PC-3 (cell line): Measurements from ENCODE around the gene PSMC3IP. TPM values are rescaled to one million over a fixed set of nuclear protein-coding genes. Genes with fewer than 3 reads are reported as not detected.

ENCODE experiments used
- ATAC-seq: fragments of 200-7000 bp; cut with Tn5 transposase; 2 replicates; pipeline ENCODE4 v1.9.1; 2020; ENCODE audit warnings: mild to moderate bottlenecking, moderate library complexity
- BruUV-seq: library from RNA; stranded (reverse); fragments of 400-500 nt; replicated peaks from 2 replicates; lab custom pipeline; 2021; lab: Mats Ljungman, UMichigan
- CTCF ChIA-PET: fragments of 300-600 bp; sonication (Branson Sonifier 250); formaldehyde crosslinking; loops from one replicate; lab custom pipeline; 2022; ENCODE audit warnings: antibody characterized with exemption; lab: Charles Lee
- POLR2A ChIA-PET: fragments of 300-600 bp; sonication (Branson Sonifier 250); formaldehyde crosslinking; loops from one replicate; lab custom pipeline; 2022; ENCODE audit warnings: antibody characterized with exemption; ENCODE audit not compliant: unreplicated experiment; lab: Charles Lee
- DNase-seq: peaks from one replicate; pipeline ENCODE4 v3.0.0-alpha.2; 2015
- H2AFZ ChIP-seq: fragments of 300-600 bp; sonication (generic); 2 replicates; pipeline ENCODE4 v1.6.0; 2016; ENCODE audit warnings: antibody characterized with exemption, low read length
- H3F3A ChIP-seq: fragments of 300-600 bp; sonication (generic); one replicate; pipeline ENCODE4 v1.6.0; 2017; ENCODE audit warnings: antibody characterized with exemption, low read length, control low read depth, mild to moderate bottlenecking; ENCODE audit not compliant: unreplicated experiment
- H3K27ac ChIP-seq: fragments of 300-600 bp; sonication (generic); 2 replicates; pipeline ENCODE4 v1.5.1; 2016; ENCODE audit warnings: mild to moderate bottlenecking, low read length
- H3K27me3 ChIP-seq: fragments of 300-600 bp; sonication (generic); 2 replicates; pipeline ENCODE4 v1.6.1; 2016; ENCODE audit warnings: low read length, mixed read lengths
- H3K36me3 ChIP-seq: fragments of 300-600 bp; sonication (generic); 2 replicates; pipeline ENCODE4 v1.6.1; 2016; ENCODE audit warnings: low read depth, mixed run types, low read length, mixed read lengths
- H3K4me1 ChIP-seq: fragments of 300-600 bp; sonication (generic); 2 replicates; pipeline ENCODE4 v1.5.1; 2016; ENCODE audit warnings: low read length; ENCODE audit not compliant: insufficient read depth
- H3K4me2 ChIP-seq: fragments of 300-600 bp; sonication (generic); 2 replicates; pipeline ENCODE4 v1.6.0; 2016; ENCODE audit warnings: low read length
- H3K4me3 ChIP-seq: fragments of 300-600 bp; sonication (generic); 2 replicates; pipeline ENCODE4 v1.5.1; 2016; ENCODE audit warnings: mild to moderate bottlenecking, low read length, mixed read lengths
- H3K79me2 ChIP-seq: fragments of 300-600 bp; sonication (generic); 2 replicates; pipeline ENCODE4 v1.6.1; 2017; ENCODE audit warnings: low read length, mixed read lengths
- H3K9ac ChIP-seq: fragments of 300-600 bp; sonication (generic); 2 replicates; pipeline ENCODE4 v1.6.0; 2016; ENCODE audit warnings: mild to moderate bottlenecking, low read length
- H3K9me2 ChIP-seq: fragments of 300-600 bp; sonication (generic); replicated peaks from 2 replicates; pipeline ENCODE4 v1.6.1; 2016; ENCODE audit warnings: mixed run types, low read length, mixed read lengths
- H3K9me3 ChIP-seq: fragments of 300-600 bp; sonication (generic); 2 replicates; pipeline ENCODE4 v1.6.1; 2016; ENCODE audit warnings: low read length, mixed read lengths
- H4K20me1 ChIP-seq: fragments of 300-600 bp; sonication (generic); 2 replicates; pipeline ENCODE4 v1.6.1; 2016; ENCODE audit warnings: low read length, mixed read lengths
- CTCF ChIP-seq: fragments of 300-600 bp; sonication (generic); conservative IDR thresholded peaks from 2 replicates; pipeline ENCODE4 v1.5.1; 2017; ENCODE audit warnings: antibody characterized with exemption, low read depth, mild to moderate bottlenecking, low read length
- EZH2 ChIP-seq: fragments of 300-600 bp; sonication (generic); IDR thresholded peaks from one replicate; pipeline ENCODE4 v1.6.1; 2017; ENCODE audit warnings: antibody characterized with exemption, mild to moderate bottlenecking, low read length; ENCODE audit not compliant: unreplicated experiment
- EZH2phosphoT487 ChIP-seq: fragments of 300-600 bp; sonication (generic); IDR thresholded peaks from 2 replicates; pipeline ENCODE4 v1.6.1; 2018; ENCODE audit warnings: mild to moderate bottlenecking, antibody characterized with exemption, low read length, borderline replicate concordance
- intact Hi-C: fragments of 100-400 bp; cut with micrococcal nuclease; formaldehyde crosslinking; loops from 2 replicates; pipeline ENCODE4 v1.9.0; 2023
- total RNA-seq: library from RNA; depleted of rRNA; stranded (reverse); fragments of >200 nt; gene quantifications from 2 replicates; pipeline ENCODE4 v1.2.3, GENCODE V29; 2014

The PSMC3IP gene
- total RNA-seq, 1 experiment from 2014 or later = 20.3 TPM

GRCh38 chr17:42596386-42596785 is 18.9 kb upstream of the PSMC3IP start:
- Histone ChIP-seq H3F3A (no peaks in the 10 kb centered on the region), H3K4me1 (no peaks in the 10 kb centered on the region), H3K9me2 (no peaks in the 10 kb centered on the region), H3K27me3 (no peaks in the 10 kb centered on the region), H3K4me2 (no peak overlapping the region), H3K79me2 (0 out of 2 replicates have a peak, but pooled peaks cover 3% of the 10 kb centered on the region), H3K9me3 (no peaks in the 10 kb centered on the region), H3K27ac (no peak overlapping the region), H3K4me3 (no peak overlapping the region), H4K20me1 (no peaks in the 10 kb centered on the region), H3K9ac (no peak overlapping the region), H3K36me3 (no peaks in the 10 kb centered on the region), H2AFZ (no peak overlapping the region)
- intact Hi-C loops = no loop called here
- TF ChIP-seq EZH2phosphoT487 = no peak
- no peak for TF ChIP-seq EZH2
- TF ChIP-seq CTCF = no peak
- POLR2A ChIA-PET = no interaction called here
- BruUV-seq = no TSS peak
- DNase-seq (peak; percentile 14), ATAC-seq (no peak)
- CTCF ChIA-PET = no interaction called here

GRCh38 chr17:42591411-42591810 is 13.9 kb upstream of the PSMC3IP start:
- Histone ChIP-seq H3K36me3 (peaks cover 3% of the 10 kb centered on the region; the same call in 1 of the 2 replicates), H3K9me3 (no peaks in the 10 kb centered on the region), H3K79me2 (no peaks in the 10 kb centered on the region), H3K4me1 (no peaks in the 10 kb centered on the region), H3K27me3 (no peaks in the 10 kb centered on the region), H3K4me2 (no peak overlapping the region), H3K9me2 (no peaks in the 10 kb centered on the region), H3K4me3 (no peak overlapping the region), H3K9ac (no peak overlapping the region), H2AFZ (no peak overlapping the region), H4K20me1 (no peaks in the 10 kb centered on the region), H3F3A (no peaks in the 10 kb centered on the region), H3K27ac (no peak overlapping the region)
- no peak for DNase-seq
- TF ChIP-seq EZH2phosphoT487 = no peak
- no peak for TF ChIP-seq CTCF
- TF ChIP-seq EZH2 = no peak
- ChIA-PET POLR2A (no interaction called here), CTCF (interaction anchor here (0.7 kb wide), 1 partner anchor 144 kb away, joined by 3 read pairs; no protein-coding TSS in a partner anchor)
- ATAC-seq = no peak
- intact Hi-C loops = no loop called here
- no TSS peak for BruUV-seq

GRCh38 chr17:42590886-42591285 is 13.4 kb upstream of the PSMC3IP start:
- no peak for DNase-seq
- BruUV-seq = no TSS peak
- TF ChIP-seq CTCF (no peak), EZH2phosphoT487 (no peak)
- Histone ChIP-seq H3K4me3 (no peak overlapping the region), H4K20me1 (no peaks in the 10 kb centered on the region), H3K79me2 (no peaks in the 10 kb centered on the region), H3K4me1 (no peaks in the 10 kb centered on the region), H3F3A (no peaks in the 10 kb centered on the region), H2AFZ (no peak overlapping the region), H3K9me2 (no peaks in the 10 kb centered on the region), H3K9ac (no peak overlapping the region), H3K27me3 (no peaks in the 10 kb centered on the region), H3K4me2 (no peak overlapping the region), H3K27ac (no peak overlapping the region), H3K9me3 (no peaks in the 10 kb centered on the region), H3K36me3 (peaks cover 3% of the 10 kb centered on the region; the same call in 1 of the 2 replicates)
- no peak for ATAC-seq
- intact Hi-C loops = no loop called here
- CTCF ChIA-PET = interaction anchor here (0.7 kb wide), 1 partner anchor 145 kb away, joined by 3 read pairs; no protein-coding TSS in a partner anchor
- POLR2A ChIA-PET = no interaction called here
